ENCODE measurements around the gene FRS3. TPM values are rescaled to one million over a fixed set of nuclear protein-coding genes. Genes with fewer than 3 reads are reported as not detected.
A peak's percentile ranks its signal among the peaks of the same experiment; 100 is the strongest.

The FRS3 gene
- total and polyA plus RNA-seq, 12 donors = 0.30 to 21.2 (median 5.4) TPM

- DNase-seq = peak in 1 of 7 donors; percentile 35
- Histone ChIP-seq H3K4me3 (no peak overlapping the region), H3K27me3 (no peaks in the 10 kb centered on the region), H3K27ac (no peak overlapping the region), H3K36me3 (replicated peaks in 1 of 2) (no peaks in the 10 kb centered on the region), H3K4me1 (replicated peaks in 1 of 2) (no peaks in the 10 kb centered on the region), H3K9me3 (replicated peaks in 1 of 3) (no peaks in the 10 kb centered on the region)
- 92 to 97% (median 95%) methylated on average over 7 of the region's 7 CpGs for WGBS, 4 donors
- intact Hi-C loops (cut with DNase I) = no loop called here
- TF ChIP-seq POLR2A (IDR thresholded peaks at IDR 0.05) (no peak), CTCF (IDR thresholded peaks at IDR 0.05) (no peak)
Observed at GRCh38 chr6:41798901-41799558, 19.3 kb upstream of the FRS3 start.

DNA sequence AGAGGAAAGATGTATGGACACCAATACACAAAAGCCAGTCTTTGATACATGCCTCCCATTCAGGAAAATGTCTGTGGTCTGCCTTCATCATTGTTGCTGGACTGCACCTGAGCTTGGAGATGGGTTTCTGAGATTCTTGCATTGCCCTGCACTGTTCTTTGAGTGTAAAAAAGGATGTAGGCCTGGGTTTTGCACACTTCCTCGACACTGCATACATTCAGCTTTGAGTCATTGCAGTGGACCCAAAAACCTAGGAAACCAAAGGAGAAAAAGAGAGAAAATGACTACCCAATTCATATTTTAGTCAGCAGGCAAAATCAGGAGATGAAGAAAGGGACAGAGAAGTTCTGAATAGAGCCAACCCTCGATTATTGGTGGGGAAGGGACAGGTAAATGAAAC, 16.8 kb upstream of the FRS3 start:
- WGBS, 4 donors = 83 to 100% (median 91%) methylated on average over 2 of the region's 2 CpGs
- no peak for TF ChIP-seq POLR2A (IDR thresholded peaks at IDR 0.05)
- no peak for DNase-seq
- peaks cover 0 to 17% of the 10 kb centered on the region in 2 donors for H3K36me3 ChIP-seq (replicated peaks in 1 of 2)
- intact Hi-C loops (cut with DNase I) = no loop called here
- H3K27ac ChIP-seq = no peak overlapping the region
- H3K9me3 ChIP-seq (replicated peaks in 1 of 3) = no peaks in the 10 kb centered on the region
- H3K4me1 ChIP-seq (replicated peaks in 1 of 2) = no peaks in the 10 kb centered on the region
- H3K27me3 ChIP-seq = no peaks in the 10 kb centered on the region
- H3K4me3 ChIP-seq = no peak overlapping the region

DNA sequence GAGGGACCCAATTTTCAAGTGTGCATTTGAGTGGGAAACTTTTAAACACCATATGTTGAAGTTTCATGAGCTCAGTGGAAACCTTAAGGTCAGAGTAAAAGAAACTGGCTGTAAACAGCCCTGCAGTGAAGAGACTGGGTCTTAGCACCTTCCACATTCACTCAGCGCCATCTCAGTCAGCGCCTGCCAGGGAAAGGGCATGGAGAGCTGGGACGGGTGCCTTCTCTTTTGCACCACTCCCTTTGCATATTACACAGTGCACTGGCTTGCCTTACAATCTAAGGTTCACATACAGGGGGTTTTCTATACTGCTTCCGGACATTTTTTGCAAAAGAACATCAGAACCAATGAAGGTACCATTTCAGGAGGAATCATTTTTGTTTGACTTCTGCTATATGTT, 12.3 kb upstream of the FRS3 start:
- H3K4me1 ChIP-seq (replicated peaks in 1 of 2) = peaks cover 5 to 9% of the 10 kb centered on the region in 2 donors
- peaks cover 0 to 38% of the 10 kb centered on the region in 2 donors for H3K36me3 ChIP-seq (replicated peaks in 1 of 2)
- DNase-seq = peak in 1 of 7 donors; percentile 34
- no peaks in the 10 kb centered on the region for H3K27me3 ChIP-seq
- H3K9me3 ChIP-seq (replicated peaks in 1 of 3) = no peaks in the 10 kb centered on the region
- H3K27ac ChIP-seq = no peak overlapping the region
- intact Hi-C loops (cut with DNase I) = no loop called here
- no peak overlapping the region for H3K4me3 ChIP-seq
- TF ChIP-seq CTCF (IDR thresholded peaks at IDR 0.05) (no peak), POLR2A (IDR thresholded peaks at IDR 0.05) (no peak)
- 89 to 96% (median 91%) methylated on average over 4 of the region's 4 CpGs for WGBS, 4 donors

GRCh38 chr6:41791305-41791704, 11.6 kb upstream of the FRS3 start:
- intact Hi-C loops (cut with DNase I) = no loop called here
- no peak overlapping the region for H3K27ac ChIP-seq
- H3K4me1 ChIP-seq (replicated peaks in 1 of 2) = peaks cover 6 to 9% of the 10 kb centered on the region in 2 donors
- H3K9me3 ChIP-seq (replicated peaks in 1 of 3) = no peaks in the 10 kb centered on the region
- peaks cover 0 to 38% of the 10 kb centered on the region in 2 donors for H3K36me3 ChIP-seq (replicated peaks in 1 of 2)
- TF ChIP-seq POLR2A (IDR thresholded peaks at IDR 0.05) = no peak
- TF ChIP-seq CTCF (IDR thresholded peaks at IDR 0.05) = no peak
- WGBS, 4 donors = 67 to 84% (median 78%) methylated on average over 1 of the region's 1 CpG
- no peak overlapping the region for H3K4me3 ChIP-seq
- DNase-seq = peak in 1 of 7 donors; percentile 28
- H3K27me3 ChIP-seq = no peaks in the 10 kb centered on the region

GRCh38 chr6:41790045-41790444, 10.3 kb upstream of the FRS3 start:
- TF ChIP-seq POLR2A (IDR thresholded peaks at IDR 0.05) = no peak
- TF ChIP-seq CTCF (IDR thresholded peaks at IDR 0.05) = no peak
- peaks cover 14 to 21% of the 10 kb centered on the region in 2 donors for H3K4me1 ChIP-seq (replicated peaks in 1 of 2)
- DNase-seq = peak in 1 of 7 donors; percentile 21
- peaks cover 0 to 38% of the 10 kb centered on the region in 2 donors for H3K36me3 ChIP-seq (replicated peaks in 1 of 2)
- no peaks in the 10 kb centered on the region for H3K9me3 ChIP-seq (replicated peaks in 1 of 3)
- no peak overlapping the region for H3K27ac ChIP-seq
- intact Hi-C loops (cut with DNase I) = no loop called here
- WGBS, 4 donors = 93 to 100% (median 98%) methylated on average over 1 of the region's 1 CpG
- H3K4me3 ChIP-seq = no peak overlapping the region
- H3K27me3 ChIP-seq = no peaks in the 10 kb centered on the region

Data from adrenal gland (tissue), 12 donors.